Cerebellar nuclear complex (tissue), 1 donor: ENCODE measurements around the gene TEAD4.

Source experiments
- DNase-seq, 2 experiments: peaks; one replicate each; lab custom pipeline; 2025; lab: John Stamatoyannopoulos, UW

The TEAD4 gene

DNA sequence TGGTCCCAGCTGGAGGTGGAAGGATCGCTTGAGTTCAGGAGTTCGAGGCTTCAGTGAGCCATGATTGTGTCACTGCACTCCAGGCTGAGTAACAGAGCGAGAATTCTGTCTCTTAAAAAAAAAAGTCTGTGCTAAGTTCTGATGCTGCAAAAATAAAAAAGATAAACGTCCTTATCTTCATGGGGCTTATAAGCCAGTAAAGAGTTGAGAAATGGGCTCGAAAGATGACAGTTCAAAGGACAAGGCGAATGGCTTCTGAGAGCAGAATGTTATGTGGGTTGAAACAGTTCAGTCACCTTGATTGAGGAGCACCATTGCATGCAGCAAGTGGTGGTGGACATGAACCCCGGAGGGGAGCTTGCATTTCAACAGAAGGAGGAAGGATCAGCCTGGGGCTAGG lies 122.7 kb downstream of the TEAD4 start:
- no peak for DNase-seq

DNA sequence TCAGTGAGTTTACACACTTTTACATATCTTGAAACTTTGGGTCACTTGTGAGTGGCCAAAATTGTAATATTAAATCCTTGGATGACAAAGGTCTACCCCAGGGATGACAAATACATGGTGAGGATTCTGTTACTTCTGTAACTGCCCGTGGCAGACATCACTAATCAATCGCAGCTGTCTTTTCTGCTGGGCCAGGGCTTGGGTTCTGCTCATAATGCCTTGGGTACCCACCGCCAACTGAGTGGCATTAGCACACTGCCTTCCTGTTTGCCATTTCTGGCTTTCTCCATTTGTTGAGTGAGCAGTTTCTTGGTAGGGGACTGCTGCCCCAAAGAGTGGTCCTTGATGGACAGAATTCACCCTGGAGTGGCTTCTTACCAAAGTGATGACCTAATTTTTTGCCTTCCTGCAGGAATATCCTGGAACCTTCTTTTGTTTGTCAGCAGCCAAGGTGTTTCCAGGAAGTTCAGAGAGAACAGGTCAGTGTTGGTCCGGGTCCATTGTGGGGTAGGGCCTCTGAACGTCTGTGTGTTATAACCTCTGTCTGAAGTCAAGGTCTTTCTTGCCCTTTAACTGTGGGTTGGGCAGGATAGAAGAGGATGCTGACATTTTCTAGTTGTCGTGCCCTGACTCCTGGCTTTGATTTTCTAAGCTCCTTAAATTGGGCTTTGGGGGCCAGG lies 124.2 kb downstream of the TEAD4 start:
- DNase-seq, result no peak

DNA sequence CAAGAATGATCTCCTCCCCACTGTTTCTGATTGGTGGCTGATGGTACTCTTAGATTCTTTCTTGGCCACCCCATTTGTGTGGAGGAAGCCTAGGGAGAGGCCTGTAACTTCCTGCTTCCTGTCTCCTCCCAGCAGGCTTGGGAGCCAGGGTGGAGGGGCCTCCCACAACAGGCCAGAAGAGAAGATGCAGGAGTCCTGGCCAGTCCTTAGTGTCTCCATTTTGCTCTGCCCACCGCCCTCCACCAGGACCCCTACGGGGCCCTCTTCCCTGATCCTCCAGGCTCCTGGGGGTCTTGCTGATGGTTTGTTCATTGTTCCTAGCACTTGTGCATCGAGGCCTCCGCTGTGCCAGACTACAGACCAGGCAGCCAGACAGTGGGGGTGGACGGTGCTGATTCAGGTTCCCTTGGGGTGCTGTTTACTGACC lies 124.7 kb downstream of the TEAD4 start:
- DNase-seq, result no peak

DNA sequence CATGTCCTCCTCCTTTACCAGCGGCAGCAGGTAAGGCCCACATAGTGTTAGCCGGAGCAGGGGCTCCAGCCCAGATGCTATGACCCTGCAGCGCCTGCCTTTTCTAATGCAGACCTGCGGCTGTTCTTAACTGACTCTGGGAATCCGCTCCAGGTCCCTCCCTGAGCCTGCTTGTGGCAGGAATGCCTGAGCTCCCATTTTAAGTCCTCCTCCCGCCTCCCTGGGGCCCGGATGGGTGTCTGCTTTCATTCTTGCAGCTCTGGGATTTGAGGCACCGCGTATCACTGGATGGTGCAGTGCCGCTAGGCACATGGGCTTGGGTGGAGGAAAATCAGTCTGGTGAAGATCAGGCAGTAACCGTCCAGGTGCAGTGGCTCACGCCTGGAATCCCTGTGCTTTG lies 125.5 kb downstream of the TEAD4 start:
- DNase-seq, result no peak

DNA sequence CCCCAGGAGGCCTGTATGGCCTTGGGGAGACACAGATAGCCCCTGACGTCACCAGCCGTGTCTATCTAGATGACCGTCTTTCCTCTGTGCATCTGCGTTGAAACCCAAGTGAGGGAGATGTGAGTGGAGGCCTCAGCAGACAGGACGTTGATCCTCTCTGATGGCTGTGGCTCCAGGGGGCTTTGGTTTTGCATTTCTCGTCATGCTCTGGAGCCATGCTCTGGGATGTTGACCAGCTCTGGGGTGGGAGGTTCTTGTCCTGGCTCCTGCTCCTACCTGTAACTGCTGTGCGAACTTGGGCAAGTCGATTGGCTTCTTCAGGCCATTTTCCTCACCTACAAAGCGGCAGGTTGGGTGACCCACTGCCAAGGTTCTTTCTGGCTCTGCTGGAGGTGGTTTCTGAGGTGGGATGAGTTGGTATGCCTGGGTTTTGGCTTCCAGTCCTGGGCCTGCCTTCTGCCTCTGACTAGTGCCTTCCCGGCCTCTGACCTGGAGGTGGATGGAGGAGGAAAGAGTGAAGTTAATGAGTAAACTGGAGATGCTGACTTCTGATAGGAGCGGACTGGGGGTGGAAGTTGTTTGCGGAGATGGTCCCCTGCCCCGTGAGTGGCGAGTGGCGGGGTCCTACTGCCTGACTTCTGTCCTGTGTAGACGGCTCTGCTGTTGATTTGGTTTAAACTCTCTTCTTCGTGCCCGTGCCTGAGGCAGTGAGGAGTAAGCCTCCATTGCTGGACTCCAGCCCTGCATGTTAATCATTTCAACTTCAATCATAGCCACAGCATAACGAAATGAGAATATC lies 126.3 kb downstream of the TEAD4 start:
- DNase-seq, result no peak

DNA sequence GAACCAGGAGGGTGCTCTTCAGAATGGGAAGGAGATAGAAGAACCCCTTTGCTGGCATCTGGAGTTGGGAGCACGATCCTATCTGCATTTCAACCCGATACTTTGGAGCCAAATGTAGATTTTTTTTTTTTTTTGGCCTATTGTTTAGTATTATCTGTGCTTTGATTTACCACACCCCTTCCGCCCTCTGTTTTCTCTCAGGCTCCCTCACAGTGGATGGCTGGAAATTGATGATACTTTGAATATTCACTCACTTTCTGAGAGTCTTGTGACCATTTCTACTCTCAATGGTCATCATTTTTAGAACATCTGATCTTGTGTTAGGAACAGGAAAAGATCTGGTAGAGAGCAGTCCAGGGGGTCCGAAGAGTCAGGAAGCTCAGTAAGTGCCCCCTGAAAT lies 127.0 kb downstream of the TEAD4 start:
- DNase-seq, result no peak

DNA sequence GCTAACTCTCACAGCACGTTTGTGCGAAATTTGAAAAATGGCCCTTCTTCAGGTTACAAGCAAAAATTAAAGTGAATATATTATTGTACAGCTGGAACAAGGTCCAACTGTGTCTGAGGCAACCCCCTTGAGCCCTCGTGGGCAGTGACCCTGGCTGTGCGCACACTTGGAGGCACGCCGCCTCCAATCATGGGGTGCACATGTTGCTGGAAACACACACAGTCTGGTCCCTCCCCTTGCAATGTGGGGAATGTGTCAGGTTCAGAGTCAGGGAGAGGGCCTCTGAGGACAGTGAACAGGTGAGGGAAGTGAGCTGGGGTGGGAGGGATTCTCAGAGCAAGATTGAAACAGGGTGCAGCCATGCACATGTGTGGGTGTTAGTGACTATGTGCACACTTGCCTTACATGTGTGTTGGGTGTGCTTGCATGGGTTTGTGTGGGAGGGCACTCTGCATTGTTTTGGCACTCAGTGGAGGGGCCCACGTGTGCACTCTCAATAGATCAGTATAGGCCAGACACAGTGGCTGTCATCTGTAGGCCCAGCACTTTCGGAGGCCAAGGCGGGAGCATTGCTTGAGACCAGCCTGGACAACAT lies 127.6 kb downstream of the TEAD4 start:
- DNase-seq, result no peak

DNA sequence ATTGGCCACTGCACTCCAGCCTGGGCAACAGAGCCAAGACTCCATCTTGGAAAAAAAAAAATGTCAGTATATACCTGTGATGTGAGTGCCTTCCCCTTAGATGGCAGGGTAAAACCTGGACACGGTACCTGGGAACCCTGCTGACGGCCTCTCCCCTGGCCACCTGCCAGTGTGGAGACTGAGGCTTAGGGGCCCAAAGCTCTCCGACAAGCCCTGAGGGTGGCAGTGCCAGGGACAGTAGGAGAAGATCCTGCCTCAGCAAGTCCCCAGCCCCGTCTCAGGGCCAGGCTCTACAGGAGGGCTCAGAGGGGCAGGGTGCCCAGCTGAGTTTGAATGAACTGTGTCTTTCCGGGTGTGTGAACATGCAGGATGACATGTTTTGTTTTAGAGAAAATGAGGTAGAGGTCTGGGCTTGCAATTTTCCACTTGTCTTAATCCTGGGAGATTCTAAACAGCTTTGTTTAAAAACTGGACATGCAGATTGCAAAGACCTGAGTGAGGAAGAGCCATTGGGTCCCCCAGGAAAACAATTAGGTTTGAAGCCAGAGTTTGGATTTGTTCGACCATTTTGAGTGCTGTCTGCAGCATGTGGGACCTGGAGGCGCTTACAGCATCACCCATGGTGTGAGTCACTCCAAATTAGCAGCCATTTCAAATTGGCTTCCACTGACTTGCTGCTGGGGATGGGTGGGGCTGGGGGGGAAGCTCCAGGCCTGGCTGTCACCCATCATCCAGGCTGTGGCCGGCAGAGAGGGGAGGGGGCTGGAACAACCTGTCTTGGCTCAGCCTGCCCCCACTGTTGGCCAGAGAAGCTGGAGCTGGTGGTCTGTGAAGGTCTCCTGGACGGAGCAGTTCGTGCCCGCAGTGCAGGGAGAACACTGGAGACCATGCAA lies 128.8 kb downstream of the TEAD4 start:
- no peak for DNase-seq

DNA sequence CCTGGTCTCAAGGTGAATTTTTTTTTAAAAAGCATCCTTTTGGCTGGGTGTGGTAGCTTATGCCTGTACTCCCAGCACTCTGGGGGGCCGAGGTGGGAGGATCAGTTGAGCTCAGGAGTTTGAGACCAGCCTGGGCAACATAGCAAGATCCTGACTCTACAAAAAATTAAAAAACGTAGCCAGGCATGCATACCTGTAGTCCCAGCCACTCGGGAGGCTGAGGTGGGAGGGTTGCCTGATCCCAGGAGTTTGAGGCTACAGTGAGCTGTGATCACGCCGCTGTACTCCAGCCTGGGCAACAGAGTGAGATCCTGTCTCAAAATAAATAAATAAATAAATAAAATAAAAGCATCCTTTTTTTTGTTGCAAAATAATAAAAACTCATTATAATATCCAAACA lies 130.4 kb downstream of the TEAD4 start:
- no peak for DNase-seq
